HepG2 (cell line): ENCODE data around the gene SPOP. TPM values are rescaled to one million over a fixed set of nuclear protein-coding genes. Genes with fewer than 3 reads are reported as not detected.

Source experiments
- REST ChIP-seq, 2 experiments: IDR thresholded peaks; 2 replicates each; pipeline ENCODE4 v1.6.1; 2011 to 2012; ENCODE audit warnings: low read length in 2 of 2, borderline replicate concordance in 1 of 2, low read depth in 1 of 2, mild to moderate bottlenecking in 1 of 2, moderate library complexity in 1 of 2
- SMARCE1 ChIP-seq: fragments of 450-650 bp; IDR thresholded peaks from 2 replicates; pipeline ENCODE4 v1.6.1; 2017; ENCODE audit warnings: borderline replicate concordance
- TEAD3 ChIP-seq: optimal IDR thresholded peaks from 2 replicates; pipeline ENCODE3; 2016; ENCODE audit warnings: borderline replicate concordance
- ZFP82 ChIP-seq: sonication (generic); formaldehyde crosslinking; IDR thresholded peaks from 2 replicates; pipeline ENCODE4 v1.5.1; 2020; ENCODE audit warnings: mild to moderate bottlenecking, missing genetic modification reagents, borderline replicate concordance
- ZNF256 ChIP-seq: sonication (generic); formaldehyde crosslinking; conservative IDR thresholded peaks from 2 replicates; pipeline ENCODE4 v1.4.0; 2020; ENCODE audit warnings: missing genetic modification reagents
- ZNF687 ChIP-seq: sonication (generic); formaldehyde crosslinking; IDR thresholded peaks from 2 replicates; pipeline ENCODE4 v1.5.1; 2020; ENCODE audit warnings: mild to moderate bottlenecking, missing genetic modification reagents, moderate library complexity
- ZNF841 ChIP-seq: sonication (generic); formaldehyde crosslinking; IDR thresholded peaks from 2 replicates; pipeline ENCODE4 v1.8.1; 2023; ENCODE audit warnings: missing genetic modification reagents, borderline replicate concordance
- polyA plus RNA-seq, 8 experiments: library from polyadenylated mRNA; depleted of rRNA in 3 of 8; stranded (reverse) in 7 of 8; unstranded in 1 of 8; fragments of >200 nt; fragmentation: Illumina TruSeq in 4 of 8; extraction: Trizol in 4 of 8; gene quantifications; 2 replicates each; pipeline versions ENCODE4 v1.2.1 to v1.2.3, GENCODE V29; 2011 to 2016; ENCODE audit warnings: low read depth in 4 of 8, missing spikeins in 1 of 8, mixed read lengths in 1 of 8; ENCODE audit not compliant: insufficient read depth in 1 of 8
- total RNA-seq, 5 experiments: library from RNA; depleted of rRNA; stranded (reverse); fragments of >200 nt; fragmentation: Illumina TruSeq; extraction: Trizol; gene quantifications; 2 replicates each; pipeline ENCODE4 v1.2.3, GENCODE V29; 2016; ENCODE audit warnings: low read depth in 1 of 5
- TF ChIP-seq, protein P1 (sequence below): sonication (generic); formaldehyde crosslinking; IDR thresholded peaks from 2 replicates; pipeline ENCODE4 v1.9.0; 2021; ENCODE audit warnings: missing genetic modification reagents, mild to moderate bottlenecking, borderline replicate concordance
- TF ChIP-seq, protein P2 (sequence below): sonication (generic); formaldehyde crosslinking; IDR thresholded peaks from 2 replicates; pipeline ENCODE4 v1.4.0; 2020; ENCODE audit warnings: missing genetic modification reagents

The SPOP gene
- total and polyA plus RNA-seq, 2 of the 13 experiments (the other 11 are each of a cell fraction or from before 2014, with no cell fraction given) = 52.8 to 60.8 TPM

GRCh38 chr17:49554694-49555494 is 123.0 kb downstream of the SPOP start (continued):
- TF ChIP-seq REST (IDR thresholded peaks at IDR 0.05; ENCODE audit: borderline replicate concordance in 1 of 2, low read depth in 1 of 2, low read length in 2 of 2) (no peak), TEAD3 (CRISPR knock-in tag) (peak; percentile 60), ZNF256 (no peak), ZNF841 (CRISPR knock-in tag) (no peak), SMARCE1 (no peak), ZNF687 (peak; percentile 44; the same call in 1 of the 2 replicates), ZFP82 (no peak)
- TF ChIP-seq, protein P1, sequence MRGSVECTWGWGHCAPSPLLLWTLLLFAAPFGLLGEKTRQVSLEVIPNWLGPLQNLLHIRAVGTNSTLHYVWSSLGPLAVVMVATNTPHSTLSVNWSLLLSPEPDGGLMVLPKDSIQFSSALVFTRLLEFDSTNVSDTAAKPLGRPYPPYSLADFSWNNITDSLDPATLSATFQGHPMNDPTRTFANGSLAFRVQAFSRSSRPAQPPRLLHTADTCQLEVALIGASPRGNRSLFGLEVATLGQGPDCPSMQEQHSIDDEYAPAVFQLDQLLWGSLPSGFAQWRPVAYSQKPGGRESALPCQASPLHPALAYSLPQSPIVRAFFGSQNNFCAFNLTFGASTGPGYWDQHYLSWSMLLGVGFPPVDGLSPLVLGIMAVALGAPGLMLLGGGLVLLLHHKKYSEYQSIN (CRISPR knock-in tag) = no peak
- TF ChIP-seq, protein P2, sequence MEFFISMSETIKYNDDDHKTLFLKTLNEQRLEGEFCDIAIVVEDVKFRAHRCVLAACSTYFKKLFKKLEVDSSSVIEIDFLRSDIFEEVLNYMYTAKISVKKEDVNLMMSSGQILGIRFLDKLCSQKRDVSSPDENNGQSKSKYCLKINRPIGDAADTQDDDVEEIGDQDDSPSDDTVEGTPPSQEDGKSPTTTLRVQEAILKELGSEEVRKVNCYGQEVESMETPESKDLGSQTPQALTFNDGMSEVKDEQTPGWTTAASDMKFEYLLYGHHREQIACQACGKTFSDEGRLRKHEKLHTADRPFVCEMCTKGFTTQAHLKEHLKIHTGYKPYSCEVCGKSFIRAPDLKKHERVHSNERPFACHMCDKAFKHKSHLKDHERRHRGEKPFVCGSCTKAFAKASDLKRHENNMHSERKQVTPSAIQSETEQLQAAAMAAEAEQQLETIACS (CRISPR knock-in tag) = no peak
- TF ChIP-seq, all 625 proteins: peak for 9
